ENCODE measurements around the gene TENT5C. TPM values are rescaled to one million over a fixed set of nuclear protein-coding genes. Genes with fewer than 3 reads are reported as not detected.

Gene TENT5C
- total and polyA plus RNA-seq, 2 of the 13 experiments (the other 11 are each of a cell fraction or from before 2014, with no cell fraction given): 0.02 to 0.38 TPM

GRCh38 chr1:117567976-117568375 is 37.9 kb upstream of the TENT5C start:
- Histone ChIP-seq H4K20me1 (ENCODE audit: insufficient read depth, low read length) (no peaks in the 10 kb centered on the region), H3K9me3 (ENCODE audit: low read length) (no peaks in the 10 kb centered on the region), H3K9ac (ENCODE audit: insufficient read depth, low read depth, low read length) (no peak overlapping the region), H3K27ac (ENCODE audit: extremely low read length, insufficient read depth, low read length) (no peak overlapping the region), H2AFZ (ENCODE audit: low read length) (no peak overlapping the region), H3K27me3 (ENCODE audit: control insufficient read depth in 1 of 2, insufficient read depth in 2 of 2, low read length in 2 of 2) (no peaks in the 10 kb centered on the region), H3K79me2 (ENCODE audit: insufficient read depth, low read length) (no peaks in the 10 kb centered on the region), H3K4me1 (ENCODE audit: insufficient read depth, low read length) (peaks cover 8% of the 10 kb centered on the region), H3K4me2 (ENCODE audit: low read depth, low read length) (no peak overlapping the region), H3K36me3 (replicated peaks in 1 of 2; ENCODE audit: control insufficient read depth in 1 of 2, insufficient read depth in 2 of 2, low read length in 2 of 2) (no peaks in the 10 kb centered on the region), H3K4me3 (replicated peaks in 1 of 3; ENCODE audit: insufficient read depth in 1 of 3, low read depth in 2 of 3, low read length in 3 of 3) (no peak overlapping the region)
- ChIA-PET POLR2A (no interaction called here), CTCF (ENCODE audit: low intra/inter-chr PET ratio, low total read pairs) (no interaction called here)
- in situ Hi-C loops (cut with HindIII; ENCODE audit: extremely low pct_ligation_motif_present, low pct_unique_long_range_greater_than_20kb): no loop called here
- ATAC-seq: no peak
- intact Hi-C loops (cut with micrococcal nuclease; ENCODE audit: unreplicated experiment): no loop called here
- 5% methylated on average over 3 of the region's 3 CpGs for WGBS (ENCODE audit: low lambda C conversion rate)
- no peak for DNase-seq (ENCODE audit: low spot score)
- TF ChIP-seq SMAD1 (CRISPR knock-in tag; IDR thresholded peaks at IDR 0.05; ENCODE audit: borderline replicate concordance, low read depth): no peak
- TF ChIP-seq ZNF781 (CRISPR knock-in tag; IDR thresholded peaks at IDR 0.05; ENCODE audit: borderline replicate concordance, not compliant biosample characterization): no peak
- no peak for TF ChIP-seq ZNF558 (CRISPR knock-in tag; IDR thresholded peaks at IDR 0.05; ENCODE audit: borderline replicate concordance)
- no peak for TF ChIP-seq ZBTB26 (CRISPR knock-in tag; IDR thresholded peaks at IDR 0.05; ENCODE audit: borderline replicate concordance)
- TF ChIP-seq ZNF878 (CRISPR knock-in tag; IDR thresholded peaks at IDR 0.05): no peak
- no peak for TF ChIP-seq ZFX (CRISPR knock-in tag; IDR thresholded peaks at IDR 0.05; ENCODE audit: low read depth)
- no peak for TF ChIP-seq ZSCAN30 (CRISPR knock-in tag; IDR thresholded peaks at IDR 0.05)
- TF ChIP-seq HNF1B (CRISPR knock-in tag; IDR thresholded peaks at IDR 0.05): no peak
- TF ChIP-seq ZNF562 (CRISPR knock-in tag; IDR thresholded peaks at IDR 0.05; ENCODE audit: borderline replicate concordance): no peak
- TF ChIP-seq TOPORS (CRISPR knock-in tag; IDR thresholded peaks at IDR 0.05): no peak
- TF ChIP-seq ZNF331 (CRISPR knock-in tag; IDR thresholded peaks at IDR 0.05): no peak
- no peak for TF ChIP-seq NFATC3 (CRISPR knock-in tag; IDR thresholded peaks at IDR 0.05)
- no peak for TF ChIP-seq RFXAP (CRISPR knock-in tag; IDR thresholded peaks at IDR 0.05; ENCODE audit: borderline replicate concordance)
- no peak for TF ChIP-seq ZBTB38 (CRISPR knock-in tag; IDR thresholded peaks at IDR 0.05)
- no peak for TF ChIP-seq MEIS2 (CRISPR knock-in tag; IDR thresholded peaks at IDR 0.05)
- TF ChIP-seq ATF5 (CRISPR knock-in tag; IDR thresholded peaks at IDR 0.05; ENCODE audit: low read depth): no peak
- no peak for TF ChIP-seq ZKSCAN1 (IDR thresholded peaks at IDR 0.05; ENCODE audit: low read length)
- TF ChIP-seq GABPA (IDR thresholded peaks at IDR 0.05; ENCODE audit: low read depth, low read length): no peak
- TF ChIP-seq GABPA (CRISPR knock-in tag; IDR thresholded peaks at IDR 0.05; ENCODE audit: low read depth): no peak
- no peak for TF ChIP-seq FOXK2 (IDR thresholded peaks at IDR 0.05)
- no peak for FAIRE-seq
- BruUV-seq (replicated peaks): no TSS peak

All from HepG2 (cell line).